NCI-H2081 treated with DMSO at 0.1 percent for 48 hours (cell line): ENCODE data around the gene MRPL28.
A peak's percentile ranks its signal among the peaks of the same experiment; 100 is the strongest.
"Not testable (repeated sequence)": the region's sequence is repeated elsewhere in the genome, so short reads cannot be mapped to it uniquely, and the experiment has no call there.

ENCODE experiments used
- DNase-seq: peaks from one replicate; lab custom pipeline; 2025; lab: John Stamatoyannopoulos, UW

MRPL28 gene

DNA sequence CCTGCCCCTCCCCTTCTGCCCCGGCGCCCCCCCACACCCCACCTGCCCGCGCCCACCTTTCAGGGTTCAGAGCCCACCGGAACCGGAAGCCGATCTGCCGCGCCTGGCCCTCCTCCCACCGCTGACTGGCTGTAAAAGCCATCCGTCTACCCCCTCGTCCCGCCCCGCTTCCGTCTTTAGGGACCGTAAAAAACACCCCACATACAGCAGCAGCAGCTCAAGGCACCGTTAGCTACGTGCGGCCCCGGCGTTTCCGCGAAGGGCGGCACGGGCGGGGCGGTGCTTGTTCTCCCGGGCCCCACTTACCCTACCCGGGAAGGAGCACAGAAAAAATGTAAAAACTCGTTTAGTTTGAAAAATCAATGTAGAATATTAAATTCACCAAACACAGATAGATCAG, at the start of gene MRPL28:
Gene MRPL28, minus strand, starts transcription at position 96 of the 400 bp plus-strand sequence. CDS start 320 bp downstream, outside the sequence.
- peak; percentile 54 for DNase-seq

GRCh38 chr16:415170-415498, 44.8 kb upstream of the MRPL28 start:
- DNase-seq: not testable (repeated sequence)

GRCh38 chr16:414395-415169, 44.2 kb upstream of the MRPL28 start:
- no peak for DNase-seq

DNA sequence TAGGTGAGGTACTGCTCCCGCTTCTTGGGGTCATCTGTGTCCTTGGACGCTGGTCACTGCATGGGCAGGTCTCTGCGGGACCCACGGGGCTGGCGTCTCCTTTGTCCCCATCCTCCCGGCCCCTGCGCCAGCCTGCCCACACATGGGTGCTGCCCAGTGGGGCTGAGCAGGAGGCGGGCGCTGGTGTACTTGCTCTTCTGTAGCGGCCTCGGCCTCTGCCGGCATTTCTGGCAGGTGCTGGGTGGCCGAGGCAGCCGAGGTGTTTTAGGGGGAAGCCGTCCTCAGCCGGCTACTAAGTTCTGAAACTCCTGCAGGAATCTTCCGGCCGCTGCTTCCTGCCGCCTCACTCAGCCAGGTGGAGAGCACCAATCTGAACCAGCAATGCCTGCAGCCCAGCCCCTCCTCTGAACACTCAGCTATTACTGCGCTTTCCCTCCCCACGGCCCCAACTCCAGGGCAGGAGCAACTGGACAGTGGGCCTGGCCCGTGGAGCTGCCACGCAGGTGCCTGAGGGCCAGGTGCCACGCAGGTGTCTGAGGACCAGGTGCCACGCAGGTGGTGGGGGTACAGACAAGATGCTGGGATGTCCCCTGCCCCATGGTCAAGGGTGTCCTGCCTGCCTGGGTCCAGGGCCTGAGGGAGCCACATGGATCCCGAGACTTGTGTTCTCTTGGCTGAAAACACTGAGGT, 41.4 kb upstream of the MRPL28 start:
- DNase-seq: no peak

DNA sequence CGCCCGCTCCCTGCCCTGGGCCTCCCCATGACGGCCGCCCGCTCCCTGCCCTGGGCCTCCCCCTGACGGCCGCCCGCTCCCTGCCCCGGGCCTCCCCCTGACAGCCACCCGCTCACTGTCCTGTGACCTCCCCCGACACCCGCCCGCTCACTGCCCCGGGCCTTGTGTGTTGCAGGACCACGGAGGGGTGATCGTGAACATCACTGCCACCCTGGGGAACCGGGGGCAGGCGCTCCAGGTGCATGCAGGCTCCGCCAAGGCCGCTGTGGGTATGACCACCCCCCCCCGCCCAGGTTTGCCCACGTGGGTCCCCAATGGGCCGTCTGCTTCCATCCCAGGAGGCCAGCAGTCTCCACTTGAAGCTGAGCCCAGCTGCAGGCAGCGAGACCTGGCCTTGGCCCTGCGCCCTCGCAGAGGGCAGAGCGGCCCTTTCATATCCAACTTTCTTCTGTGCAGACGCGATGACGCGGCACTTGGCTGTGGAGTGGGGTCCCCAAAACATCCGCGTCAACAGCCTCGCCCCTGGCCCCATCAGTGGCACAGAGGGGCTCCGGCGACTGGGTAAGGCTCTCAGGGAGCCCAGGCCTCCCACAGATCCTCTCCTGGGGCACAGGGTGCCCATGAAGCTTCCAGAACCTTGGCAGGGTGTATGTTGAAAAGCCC, 40.3 kb upstream of the MRPL28 start:
- no peak for DNase-seq

GRCh38 chr16:407253-407652, 36.9 kb upstream of the MRPL28 start:
- DNase-seq: no peak

DNA sequence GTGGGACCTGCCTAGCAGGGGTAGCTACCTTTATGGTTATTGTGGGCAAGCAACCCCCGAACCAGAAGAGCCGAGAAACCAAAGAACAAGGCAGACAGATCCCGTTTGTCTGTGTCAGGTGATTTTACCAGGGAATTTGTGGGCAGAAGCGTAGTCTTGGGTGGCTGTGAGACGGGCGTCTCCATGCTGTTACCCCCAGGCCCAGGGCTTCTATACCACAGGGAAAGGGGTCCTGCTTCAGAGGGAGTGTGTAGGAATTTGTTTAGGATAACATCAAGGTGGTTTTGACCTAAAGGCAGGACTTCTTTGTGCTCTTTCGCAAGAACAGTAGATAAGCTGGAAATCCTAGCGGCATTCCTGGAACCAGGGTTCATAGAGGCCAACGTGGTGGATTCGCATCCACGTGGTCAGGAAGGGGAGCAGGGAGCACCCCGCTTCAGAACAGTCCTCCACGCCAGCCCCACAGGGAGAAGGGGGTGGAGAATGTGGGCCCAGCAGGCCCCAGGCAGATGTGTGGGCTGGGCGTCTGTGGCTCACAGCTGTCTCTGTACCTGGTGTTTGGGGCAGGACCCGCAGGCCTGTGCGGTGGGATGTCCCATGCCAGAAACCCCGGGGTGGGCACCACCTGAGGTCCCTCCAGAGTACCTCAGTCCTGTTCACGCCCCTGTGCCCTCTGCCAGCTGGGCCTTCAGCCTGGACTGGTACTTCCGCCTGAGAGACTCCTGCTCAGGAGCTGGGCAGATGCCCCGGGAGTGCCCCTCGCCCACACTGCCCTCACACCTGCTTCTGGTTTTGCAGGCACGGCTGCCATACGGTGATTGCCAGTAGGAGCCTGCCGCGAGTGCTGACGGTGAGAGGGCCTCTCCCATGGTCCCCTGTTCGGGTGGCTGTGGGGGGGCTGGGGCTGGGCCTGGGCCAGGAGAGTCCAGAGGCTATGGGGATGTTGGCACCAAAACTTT, 35.5 kb upstream of the MRPL28 start:
- DNase-seq: no peak

DNA sequence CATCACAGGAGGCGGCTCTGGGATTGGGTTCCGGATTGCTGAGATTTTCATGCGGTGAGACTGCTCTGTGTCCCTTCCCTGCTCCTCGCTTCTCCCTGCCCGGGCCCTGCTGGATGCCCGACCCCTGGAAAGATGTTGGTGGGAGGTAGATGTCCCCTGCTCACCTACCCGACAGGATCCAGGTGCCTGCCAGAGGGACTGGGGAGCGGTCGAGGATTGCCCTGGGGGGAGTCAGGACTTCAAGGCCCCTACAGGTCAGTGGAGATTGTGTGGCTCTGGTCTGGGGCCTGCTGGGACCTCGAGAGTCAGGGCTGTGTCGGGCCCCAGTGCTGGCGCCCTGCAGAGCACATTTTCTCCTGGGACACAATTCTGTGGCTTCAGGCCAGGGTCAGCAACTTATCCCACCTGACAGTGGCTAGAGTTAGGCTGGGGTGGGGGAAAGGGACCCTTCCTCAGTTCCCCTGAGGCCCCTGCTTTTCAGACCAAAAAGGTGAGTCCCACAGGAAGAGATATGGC, 34.7 kb upstream of the MRPL28 start:
- DNase-seq: no peak

DNA sequence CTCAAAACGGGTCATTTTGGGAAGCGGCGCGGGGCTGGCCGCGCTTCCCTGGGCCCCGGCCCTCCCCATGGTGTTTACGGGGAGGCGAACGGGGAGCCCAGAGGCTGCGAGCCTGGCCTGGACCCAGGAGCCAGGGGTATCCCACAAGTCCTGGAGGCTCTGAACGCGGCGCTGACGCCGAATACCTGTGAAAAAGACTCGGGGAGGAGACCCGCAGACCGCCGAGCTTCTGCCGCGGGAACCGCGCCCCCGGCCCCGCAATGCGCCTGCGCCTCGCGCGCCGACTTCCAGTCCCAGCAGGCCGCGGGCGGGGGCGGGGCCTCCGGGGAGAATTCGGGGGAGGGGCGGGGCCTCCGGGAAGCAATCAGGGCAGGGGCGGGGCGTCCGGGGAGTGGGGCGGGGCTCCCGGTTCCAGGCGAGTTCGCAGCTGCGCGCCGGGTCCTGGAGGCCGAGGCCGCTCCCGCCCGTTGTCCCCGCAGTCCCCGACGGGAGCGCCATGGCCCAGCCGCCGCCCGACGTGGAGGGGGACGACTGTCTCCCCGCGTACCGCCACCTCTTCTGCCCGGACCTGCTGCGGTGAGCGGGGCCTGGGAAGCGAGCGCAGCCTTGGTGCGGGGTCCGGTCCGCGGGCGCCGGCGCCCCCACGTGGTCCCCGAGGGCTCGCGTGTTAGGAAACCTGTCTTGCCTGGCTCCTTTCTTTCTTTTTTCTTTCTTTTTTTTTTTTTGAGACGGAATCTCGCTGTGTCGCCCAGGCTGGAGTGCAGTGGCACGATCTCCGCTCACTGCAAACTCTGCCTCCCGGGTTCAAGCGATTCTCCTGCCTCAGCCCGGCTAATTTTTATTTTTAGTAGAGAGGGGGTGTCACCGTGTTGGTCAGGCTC, 31.4 kb upstream of the MRPL28 start, which contains the start of gene DECR2:
Gene DECR2, plus strand, starts transcription at position 418 of the 881 bp plus-strand sequence. Its CDS starts 79 bp downstream, at position 497.
- DNase-seq: no peak

- DNase-seq: no peak
Measured at GRCh38 chr16:400061-400591, 29.8 kb upstream of the MRPL28 start.

DNA sequence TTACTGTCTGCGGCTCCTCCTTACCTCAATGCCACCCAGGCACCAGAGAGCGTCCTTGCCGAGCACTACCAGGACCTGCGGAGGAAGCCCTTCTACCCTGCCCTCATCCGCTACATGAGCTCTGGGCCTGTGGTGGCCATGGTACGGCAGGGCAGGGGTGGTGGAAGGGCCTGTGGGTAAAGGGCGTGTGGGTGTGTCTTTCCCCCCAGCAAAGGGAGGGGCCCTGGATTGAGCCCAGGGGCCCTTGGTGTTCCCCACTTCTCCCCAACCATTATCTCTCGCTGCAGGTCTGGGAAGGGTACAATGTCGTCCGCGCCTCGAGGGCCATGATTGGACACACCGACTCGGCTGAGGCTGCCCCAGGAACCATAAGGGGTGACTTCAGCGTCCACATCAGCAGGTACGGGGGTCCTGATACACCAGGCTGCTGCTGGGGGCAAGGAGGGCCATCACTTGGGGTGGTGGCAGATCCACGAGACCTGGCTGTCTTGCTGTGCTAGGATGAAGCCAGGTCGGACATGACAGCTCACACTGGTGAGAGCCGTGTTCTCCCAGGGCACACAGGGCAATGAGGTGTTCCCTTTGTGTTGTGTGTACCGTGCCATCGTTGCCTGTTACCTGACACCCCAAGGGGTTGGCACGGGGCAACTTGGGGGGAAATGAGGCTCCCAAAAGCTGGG, 29.1 kb upstream of the MRPL28 start:
- no peak for DNase-seq

DNA sequence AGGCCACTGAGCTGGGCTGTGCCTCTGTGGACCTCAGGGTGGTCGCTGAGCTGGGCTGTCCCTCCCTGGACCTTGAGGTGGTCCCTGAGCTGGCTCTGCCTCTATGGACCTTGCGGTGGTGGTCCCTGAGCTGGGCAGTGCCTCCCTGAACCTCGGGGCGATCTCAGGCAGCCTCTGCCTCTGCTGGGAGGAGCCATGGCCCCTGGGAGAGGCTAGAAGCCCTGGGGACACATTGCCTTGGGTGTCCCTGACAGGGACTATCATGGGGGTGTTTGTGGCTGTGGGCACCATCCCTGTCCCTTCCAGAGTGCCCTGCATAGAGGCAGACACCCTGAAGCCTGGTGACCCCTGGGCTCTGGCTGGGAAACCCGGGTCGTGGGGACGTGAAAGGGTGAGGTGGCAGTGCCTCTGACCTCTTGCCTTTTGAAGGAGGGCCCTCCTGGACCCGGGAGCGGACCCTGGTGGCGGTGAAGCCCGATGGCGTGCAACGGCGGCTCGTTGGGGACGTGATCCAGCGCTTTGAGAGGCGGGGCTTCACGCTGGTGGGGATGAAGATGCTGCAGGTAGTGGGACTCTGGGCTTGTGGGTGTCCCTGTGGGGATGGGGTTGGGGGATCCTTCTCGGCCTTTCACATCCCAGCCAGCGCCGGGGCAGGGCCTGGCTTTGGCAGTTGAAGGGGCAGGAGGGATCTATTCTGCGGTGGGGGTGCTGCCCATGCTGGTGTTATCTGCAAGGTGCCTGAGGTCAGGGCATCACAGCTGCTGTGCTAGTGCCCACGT, 28.4 kb upstream of the MRPL28 start:
- no peak for DNase-seq

- DNase-seq: no peak
Measured at GRCh38 chr16:397736-398332, 27.5 kb upstream of the MRPL28 start.

GRCh38 chr16:397135-397661, 26.9 kb upstream of the MRPL28 start, which contains the start of gene NME4:
TSS of gene NME4 (plus strand) at chr16:397199. CDS start at chr16:397223, 24 bp downstream.
- no peak for DNase-seq

GRCh38 chr16:396605-397004, 26.3 kb upstream of the MRPL28 start:
- DNase-seq: no peak

GRCh38 chr16:396199-396598, 25.9 kb upstream of the MRPL28 start:
- DNase-seq: no peak

GRCh38 chr16:392450-393030, 22.2 kb upstream of the MRPL28 start:
- no peak for DNase-seq

GRCh38 chr16:391885-392335, 21.6 kb upstream of the MRPL28 start:
- DNase-seq: peak; percentile 23
